RKO (cell line): ENCODE results near the gene HOXC13.
A peak's percentile ranks its signal among the peaks of the same experiment; 100 is the strongest.

Experiments used
- DNase-seq: peaks from one replicate; pipeline ENCODE4 v3.0.0-alpha.2; 2016; ENCODE audit warnings: low spot score

Gene HOXC13

DNA sequence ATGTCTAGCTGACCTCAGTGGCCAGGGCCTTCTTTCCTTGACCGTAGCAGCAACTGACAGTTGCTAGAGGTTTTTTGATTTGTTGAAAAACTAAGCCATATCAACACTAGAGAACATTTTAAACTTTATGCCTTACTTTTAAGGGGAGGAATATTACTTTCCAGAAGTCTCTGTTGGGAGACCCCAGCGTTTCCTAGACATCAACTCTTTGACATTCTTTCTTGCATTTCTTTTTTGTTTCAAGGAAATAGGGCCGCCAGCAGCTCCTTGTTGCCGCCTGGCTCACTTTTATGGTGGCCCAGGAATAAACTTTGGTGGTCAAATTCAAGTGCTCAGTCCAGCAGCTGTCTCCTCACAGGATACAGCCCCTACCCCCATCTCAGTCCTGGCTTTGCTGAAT is 31.8 kb downstream of the HOXC13 start:
- DNase-seq: no peak

DNA sequence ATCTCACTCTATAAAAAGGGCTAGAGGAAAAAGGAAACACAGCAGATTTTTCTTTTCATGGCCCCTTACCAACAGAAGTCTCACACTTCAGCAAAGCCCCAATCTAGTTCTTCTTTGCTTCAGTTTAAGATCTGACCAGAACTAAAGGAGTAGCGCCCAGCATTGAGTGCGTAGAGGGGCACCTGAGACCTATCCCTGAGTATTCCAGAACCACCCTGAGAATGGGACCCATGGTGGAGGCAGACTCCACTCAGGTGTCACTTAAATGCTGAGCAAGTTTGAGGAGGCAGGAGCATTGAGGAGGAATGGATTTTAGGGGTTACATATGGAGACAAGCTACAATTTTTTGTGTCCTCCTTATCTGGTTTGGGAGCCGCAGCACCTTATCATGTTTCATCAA is 32.5 kb downstream of the HOXC13 start:
- DNase-seq: no peak

DNA sequence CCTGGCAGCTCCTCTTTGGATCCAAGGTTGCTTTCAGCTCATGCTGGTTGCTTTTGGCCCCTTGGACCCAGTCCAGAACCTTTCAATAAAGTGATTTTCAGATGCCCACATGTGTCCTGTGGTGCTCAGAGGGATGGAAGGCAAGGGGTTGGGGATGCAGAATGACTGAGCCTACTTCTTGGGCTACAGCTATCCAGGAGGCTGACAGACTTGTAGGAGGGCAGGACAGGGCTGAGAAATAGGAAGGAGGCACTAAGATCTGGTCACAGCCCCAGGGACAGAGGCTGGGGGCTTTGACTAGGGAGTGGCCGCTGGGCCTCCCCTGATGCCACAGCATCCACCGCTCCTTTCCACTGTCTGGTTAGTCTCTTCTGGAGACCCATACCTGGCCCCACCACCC is 33.1 kb downstream of the HOXC13 start:
- DNase-seq: no peak

DNA sequence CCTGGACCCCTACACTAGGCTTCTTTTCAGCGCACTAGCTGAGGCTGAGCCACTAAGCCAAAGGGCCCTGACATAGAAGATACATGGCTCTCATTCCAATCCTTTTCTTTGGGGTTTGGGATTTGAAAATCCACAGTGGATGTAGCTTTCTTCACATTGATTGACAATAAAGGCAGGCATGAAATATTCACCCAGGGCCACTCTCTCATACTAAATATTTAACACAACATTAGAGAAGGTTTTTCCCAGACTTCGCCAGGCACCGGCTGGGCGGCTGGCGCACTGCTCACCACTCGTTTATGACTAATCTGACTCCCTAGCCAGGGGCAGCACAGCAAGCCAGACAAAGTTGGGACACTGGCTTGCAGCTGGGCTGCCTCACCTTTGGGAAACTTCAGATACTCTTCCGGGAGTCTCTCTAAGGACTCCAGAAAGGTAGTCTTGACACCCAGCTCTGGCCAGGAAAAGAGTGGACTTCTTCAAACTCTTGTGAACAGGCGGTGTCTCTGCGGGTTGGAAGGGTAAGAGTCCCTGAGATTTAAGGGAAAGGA is 33.6 kb downstream of the HOXC13 start:
- DNase-seq: no peak

- no peak for DNase-seq
Measured at GRCh38 chr12:53972722-53973235, 34.1 kb downstream of the HOXC13 start, which contains the start of gene HOXC11. Gene HOXC11, plus strand, starts transcription at chr12:53973126. Its CDS starts 116 bp downstream, at chr12:53973242.

- DNase-seq: peak; percentile 65
Measured at GRCh38 chr12:53973236-53974042, 34.8 kb downstream of the HOXC13 start.

DNA sequence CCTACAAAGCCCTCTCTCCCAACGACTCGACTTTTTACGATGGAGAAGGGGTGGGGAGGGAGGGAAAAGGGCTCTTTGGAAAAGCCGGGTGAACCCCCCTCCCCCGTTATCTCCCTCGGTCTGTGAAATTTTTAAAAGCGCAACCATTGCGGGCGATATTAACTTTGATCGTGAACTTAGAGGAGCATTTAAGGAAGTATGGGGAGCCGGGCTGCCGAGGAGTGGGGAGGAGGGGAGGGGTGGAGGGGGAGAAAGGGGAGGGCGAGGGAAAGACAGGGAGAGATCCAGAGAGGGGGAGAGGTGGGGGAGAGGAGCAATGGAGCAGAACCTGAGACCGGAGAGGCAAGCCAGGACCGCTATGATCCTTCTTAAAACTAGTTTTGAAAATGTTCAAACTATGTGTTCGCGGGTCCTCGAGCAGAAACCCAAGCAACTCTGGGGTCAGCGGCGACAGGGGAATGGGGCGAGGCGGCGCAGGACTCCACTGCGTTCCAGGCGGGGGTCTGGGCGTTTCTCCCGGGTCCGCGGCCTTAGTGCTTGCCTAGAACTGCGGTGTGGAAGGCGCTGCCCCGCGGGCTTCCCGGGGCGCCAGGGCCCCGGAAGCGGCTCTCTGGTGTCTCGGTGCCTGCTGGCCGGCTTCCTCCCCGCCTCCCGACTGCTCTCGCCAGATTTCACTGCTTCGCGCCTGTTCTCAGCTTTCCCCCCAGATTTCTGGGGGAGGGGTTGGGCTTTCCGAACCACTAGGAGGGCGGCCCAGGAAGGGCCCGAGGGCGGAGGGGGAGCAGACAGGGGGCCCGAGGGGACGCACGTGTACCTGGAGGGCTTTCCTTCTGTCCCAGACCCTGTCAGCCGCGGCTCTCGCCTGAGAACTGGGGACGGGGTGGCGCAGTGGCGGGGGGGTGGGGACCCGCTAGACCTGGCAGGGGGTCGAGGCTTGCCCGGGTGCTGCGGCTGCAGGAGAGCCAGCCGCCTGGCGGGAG is 35.7 kb downstream of the HOXC13 start, which contains the start of gene HOTAIR:
Gene HOTAIR (minus strand): TSS at position 871 of the 980 bp plus-strand sequence.
- peak; percentile 74 for DNase-seq

GRCh38 chr12:53975064-53975471 is 36.4 kb downstream of the HOXC13 start:
- no peak for DNase-seq

GRCh38 chr12:53975479-53976152 is 37.0 kb downstream of the HOXC13 start:
- no peak for DNase-seq

DNA sequence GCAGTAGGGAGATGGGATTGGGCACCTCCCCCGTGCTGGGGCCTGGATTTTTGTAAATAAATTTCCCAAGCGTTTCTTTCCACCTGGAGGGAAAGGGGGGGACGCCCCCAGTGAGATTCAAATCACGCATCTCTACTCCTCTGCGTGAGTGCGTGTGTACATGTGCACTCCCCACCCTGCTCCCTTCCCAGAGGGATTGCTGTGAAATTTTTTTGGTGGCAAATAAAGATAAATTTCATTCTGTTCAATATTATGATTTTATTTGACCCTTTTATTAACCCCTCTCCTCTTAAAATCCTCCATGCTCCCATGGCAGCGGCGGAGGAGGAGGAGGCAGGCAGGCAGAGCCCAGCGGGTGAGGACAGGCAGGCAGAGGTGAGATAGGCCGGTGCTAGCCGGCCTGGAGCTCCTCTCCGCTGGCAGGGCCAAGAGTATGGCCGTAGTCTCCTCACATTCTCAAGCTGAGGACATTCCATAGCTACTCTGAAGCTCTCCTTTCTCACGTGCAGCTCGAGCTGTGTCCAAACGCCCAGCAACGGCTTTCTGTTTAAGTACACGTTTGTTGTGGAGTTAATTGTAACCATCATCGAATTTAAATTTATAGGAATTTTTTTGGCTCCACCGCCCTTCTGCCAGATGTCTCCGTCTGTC is 37.7 kb downstream of the HOXC13 start:
- DNase-seq: no peak

DNA sequence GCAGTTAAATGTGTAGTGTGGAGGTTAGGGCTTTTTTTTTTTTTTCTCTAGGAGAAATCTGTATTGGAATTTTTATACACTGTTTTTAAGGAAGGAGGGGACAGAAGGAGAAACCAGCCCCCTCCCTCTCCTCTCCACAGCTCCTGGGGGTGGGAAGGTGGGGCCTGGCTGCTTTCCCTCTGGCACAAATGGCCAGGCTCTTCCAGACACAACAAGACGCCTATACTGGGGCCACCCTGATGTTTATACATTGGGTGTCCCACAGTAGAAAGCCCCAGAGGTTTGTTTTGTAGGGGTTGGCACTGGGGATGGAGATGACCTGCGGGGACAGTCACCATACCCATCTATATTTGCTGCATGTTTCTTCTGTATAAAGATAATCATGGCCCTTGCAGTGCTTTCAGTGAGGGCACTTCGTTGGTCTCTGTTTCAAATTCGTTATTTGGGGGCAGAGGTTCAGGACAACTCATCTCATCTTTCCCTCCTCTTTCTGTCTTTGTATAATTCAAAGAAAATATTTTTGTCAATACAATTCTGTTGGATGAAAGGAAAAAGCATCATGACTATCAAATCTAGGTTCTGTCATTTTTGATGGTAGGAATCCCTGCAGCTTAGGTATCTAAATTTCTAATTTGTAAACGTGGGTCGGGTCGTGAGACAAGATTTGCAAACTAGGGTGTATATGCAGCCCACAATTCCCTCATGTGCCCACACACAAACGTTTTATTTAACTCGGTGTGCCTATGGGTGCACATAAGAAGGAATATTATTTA is 38.4 kb downstream of the HOXC13 start:
- DNase-seq: no peak

GRCh38 chr12:53977596-53978445 is 39.2 kb downstream of the HOXC13 start:
- no peak for DNase-seq

DNA sequence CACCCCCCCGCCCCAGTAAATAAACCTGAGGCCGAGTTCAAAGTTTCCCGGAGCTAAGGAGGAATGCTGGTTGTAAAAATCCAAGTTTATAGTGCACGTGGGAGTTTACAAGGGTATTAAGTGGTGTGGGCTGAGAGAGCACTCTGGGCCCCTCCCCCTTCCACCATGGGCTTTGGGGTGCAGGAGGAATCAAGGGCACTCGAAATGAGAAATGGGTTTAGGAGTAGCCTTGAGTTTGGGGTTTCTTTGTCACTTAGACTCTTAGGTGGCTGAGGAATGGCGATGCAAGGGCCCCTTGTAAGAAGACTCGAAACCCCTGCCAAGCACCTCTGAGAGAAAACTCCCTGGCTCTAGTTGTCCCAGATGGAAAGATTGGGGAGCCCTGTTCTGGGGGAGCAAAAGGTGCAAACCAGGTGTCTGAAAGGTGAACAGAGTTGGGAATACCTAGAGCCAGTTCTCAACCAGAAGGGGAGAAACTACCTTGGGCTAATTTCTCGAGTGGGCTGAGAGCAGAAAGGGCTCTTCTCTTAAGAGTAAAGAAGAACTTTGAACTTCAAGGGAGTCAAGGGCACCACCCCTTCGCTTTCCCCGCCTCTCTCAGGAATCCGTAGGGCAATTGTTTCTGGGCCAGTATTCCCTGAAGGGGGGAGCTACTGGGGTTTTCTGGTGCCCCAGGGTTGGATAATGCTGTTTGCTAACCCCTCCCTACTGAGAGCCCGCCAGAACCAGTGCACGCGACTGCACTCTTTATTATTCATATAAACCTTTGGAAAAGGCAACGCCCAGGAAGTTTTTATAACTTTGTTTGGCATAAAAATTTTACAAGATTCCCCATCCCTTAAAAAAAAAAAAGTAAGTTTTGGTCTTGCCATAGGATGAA is 40.1 kb downstream of the HOXC13 start:
- DNase-seq: no peak

GRCh38 chr12:53980104-53980801 is 41.6 kb downstream of the HOXC13 start:
- DNase-seq: no peak

DNA sequence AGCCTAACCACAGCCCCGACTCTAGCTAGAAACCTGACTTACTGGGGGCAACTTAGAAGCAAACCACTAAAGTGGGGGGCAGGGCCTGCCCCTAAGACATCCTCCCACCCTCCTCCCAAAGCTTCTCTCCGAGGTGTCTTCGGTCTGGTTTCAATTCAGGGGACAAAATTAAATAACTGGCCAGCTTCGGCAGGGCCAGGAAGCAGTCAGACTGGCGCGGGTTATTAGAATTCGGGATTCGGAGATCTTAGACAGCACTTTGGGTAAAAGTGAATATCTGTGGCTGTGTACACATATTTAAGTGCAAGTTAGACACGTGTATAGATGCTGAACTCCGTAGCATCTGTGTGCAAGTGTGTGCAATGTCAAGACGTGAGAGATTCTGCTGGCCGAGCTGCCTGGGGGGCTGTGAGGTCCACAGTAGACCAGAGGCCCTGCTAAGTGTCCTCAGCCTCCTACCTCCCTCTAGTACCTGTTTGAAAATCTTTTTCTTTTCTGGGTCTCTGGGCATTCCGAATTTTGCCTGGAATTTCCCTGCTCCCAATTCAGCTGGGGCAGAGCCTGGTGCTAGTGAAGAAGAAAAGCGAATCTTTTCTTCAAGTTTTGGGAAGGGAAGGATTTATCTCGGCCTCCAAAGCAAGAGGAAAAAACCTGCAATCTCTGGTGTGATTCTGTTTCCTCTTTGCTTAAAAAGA is 42.3 kb downstream of the HOXC13 start:
- no peak for DNase-seq

DNA sequence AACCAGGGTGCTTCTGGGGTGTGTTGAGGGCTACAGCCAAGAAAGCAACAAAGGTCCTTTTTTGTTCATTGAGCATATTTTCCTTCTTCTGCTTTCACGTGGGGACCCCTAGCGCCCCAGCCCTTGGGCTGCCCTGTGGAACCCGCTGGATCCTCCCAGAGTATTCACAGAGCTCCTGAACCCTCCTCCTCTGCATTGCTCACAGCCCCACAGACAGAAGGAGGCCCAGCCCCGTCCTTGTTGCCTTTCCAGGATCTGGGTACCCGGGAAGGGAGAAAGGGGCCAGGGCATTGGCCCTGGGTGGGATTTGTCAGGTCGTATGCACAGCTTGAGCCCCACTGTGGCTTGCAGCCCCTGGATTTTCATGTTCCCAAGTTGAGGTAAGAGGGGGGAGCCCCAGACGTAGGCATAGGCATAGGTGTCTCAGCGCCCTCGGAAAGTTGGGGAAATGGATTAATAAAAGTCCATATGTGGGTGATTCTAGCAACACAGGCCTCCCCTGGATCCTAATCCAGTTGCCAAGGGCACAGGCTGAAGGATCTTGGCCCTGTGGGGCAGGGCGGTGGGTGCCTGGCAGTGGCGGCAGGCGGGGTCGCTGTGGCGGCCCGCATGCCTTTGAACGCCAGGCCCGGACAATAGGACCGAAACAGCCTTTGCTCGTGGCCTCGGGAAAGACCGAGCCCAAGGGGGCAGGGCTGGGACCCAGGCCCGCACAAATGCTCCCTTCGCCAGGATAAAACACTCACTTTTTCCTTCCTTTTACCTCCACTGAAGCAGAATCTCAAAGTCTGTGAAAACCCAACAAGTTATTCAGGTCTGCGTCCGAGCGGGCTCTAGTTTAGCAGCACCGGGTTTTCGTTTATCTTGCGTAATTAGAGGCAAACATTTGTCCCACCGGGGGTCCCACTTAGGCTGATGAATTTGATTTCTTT is 43.3 kb downstream of the HOXC13 start:
- DNase-seq: no peak
